CD4-positive, alpha-beta T cell treated with Interleukin-4 for 4 hours (primary cell): ENCODE data around the gene KLF16.
A peak's percentile ranks its signal among the peaks of the same experiment; 100 is the strongest.
"Not testable (repeated sequence)": the region's sequence is repeated elsewhere in the genome, so short reads cannot be mapped to it uniquely, and the experiment has no call there.

Experiments
- DNase-seq: peaks from one replicate; pipeline ENCODE4 v3.0.0-alpha.2; 2020

Gene KLF16

DNA sequence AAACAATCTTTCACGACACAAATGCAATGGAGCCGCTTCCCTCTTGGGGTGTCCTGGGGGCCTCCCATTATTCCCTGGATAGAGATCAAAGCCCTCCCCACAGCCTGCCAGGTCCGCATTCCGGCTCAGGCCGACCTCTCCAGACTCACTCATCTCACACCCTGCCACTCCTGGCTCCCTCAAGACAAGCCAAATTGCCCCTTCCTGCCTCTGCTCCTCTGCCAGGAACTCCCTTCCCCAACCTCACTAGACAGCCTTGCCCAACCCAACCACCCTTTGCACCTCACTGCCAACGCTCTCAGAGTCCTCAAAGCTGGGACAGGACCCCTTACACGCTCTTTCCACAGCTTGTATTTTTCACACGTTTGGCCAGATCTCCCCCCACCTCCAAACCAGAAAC, 20.4 kb upstream of the KLF16 start:
- no peak for DNase-seq

GRCh38 chr19:1882786-1883692, 19.7 kb upstream of the KLF16 start:
- no peak for DNase-seq

GRCh38 chr19:1882089-1882785, 18.9 kb upstream of the KLF16 start:
- peak; percentile 90 for DNase-seq

- not testable (repeated sequence) for DNase-seq
These were observed 18.2 kb upstream of the KLF16 start for GRCh38 chr19:1881393-1882088.

- no peak for DNase-seq
These were observed 17.4 kb upstream of the KLF16 start for GRCh38 chr19:1880611-1881392.

DNA sequence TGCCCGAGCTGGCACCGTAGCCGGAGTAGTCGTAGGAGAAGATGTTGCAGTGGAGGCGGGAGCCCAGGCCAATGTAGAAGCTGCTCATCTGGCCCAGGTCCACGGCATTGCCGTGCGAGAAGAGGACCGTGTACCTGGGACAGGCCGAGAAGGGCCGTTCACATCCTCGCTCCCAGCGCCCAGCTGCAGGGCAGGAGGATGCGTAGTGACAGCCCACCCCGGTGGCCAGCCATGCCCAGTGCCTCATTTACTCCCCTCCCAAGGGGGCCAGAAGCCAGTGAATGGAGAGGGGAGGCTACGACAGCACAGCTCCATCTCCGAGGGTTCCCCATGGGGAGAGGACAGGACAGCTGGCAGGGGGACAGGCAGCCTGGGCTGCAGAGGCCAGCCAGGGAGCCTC, 16.6 kb upstream of the KLF16 start:
- DNase-seq = not testable (repeated sequence)

DNA sequence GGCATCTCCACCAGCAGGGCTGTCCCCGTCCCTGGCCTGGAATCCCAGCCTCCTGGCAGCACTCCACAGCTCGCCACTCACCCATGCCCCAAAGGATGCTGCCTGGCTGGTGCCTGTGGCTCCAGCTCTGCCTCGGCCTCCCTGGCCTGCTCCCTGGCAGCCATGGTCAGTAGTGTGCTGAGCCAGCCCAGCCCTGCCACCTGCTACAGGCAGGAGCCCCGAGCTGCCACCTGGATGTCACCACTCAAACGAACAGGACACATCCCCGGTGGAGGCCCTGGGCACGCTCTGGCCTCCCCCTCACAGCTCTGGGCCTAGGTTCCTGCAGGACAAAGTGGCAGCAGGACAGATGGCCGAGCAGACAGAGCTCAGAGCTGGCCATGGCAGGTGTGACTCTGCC, 15.2 kb upstream of the KLF16 start:
- DNase-seq = not testable (repeated sequence)

GRCh38 chr19:1877280-1877660, 13.9 kb upstream of the KLF16 start:
- not testable (repeated sequence) for DNase-seq

DNA sequence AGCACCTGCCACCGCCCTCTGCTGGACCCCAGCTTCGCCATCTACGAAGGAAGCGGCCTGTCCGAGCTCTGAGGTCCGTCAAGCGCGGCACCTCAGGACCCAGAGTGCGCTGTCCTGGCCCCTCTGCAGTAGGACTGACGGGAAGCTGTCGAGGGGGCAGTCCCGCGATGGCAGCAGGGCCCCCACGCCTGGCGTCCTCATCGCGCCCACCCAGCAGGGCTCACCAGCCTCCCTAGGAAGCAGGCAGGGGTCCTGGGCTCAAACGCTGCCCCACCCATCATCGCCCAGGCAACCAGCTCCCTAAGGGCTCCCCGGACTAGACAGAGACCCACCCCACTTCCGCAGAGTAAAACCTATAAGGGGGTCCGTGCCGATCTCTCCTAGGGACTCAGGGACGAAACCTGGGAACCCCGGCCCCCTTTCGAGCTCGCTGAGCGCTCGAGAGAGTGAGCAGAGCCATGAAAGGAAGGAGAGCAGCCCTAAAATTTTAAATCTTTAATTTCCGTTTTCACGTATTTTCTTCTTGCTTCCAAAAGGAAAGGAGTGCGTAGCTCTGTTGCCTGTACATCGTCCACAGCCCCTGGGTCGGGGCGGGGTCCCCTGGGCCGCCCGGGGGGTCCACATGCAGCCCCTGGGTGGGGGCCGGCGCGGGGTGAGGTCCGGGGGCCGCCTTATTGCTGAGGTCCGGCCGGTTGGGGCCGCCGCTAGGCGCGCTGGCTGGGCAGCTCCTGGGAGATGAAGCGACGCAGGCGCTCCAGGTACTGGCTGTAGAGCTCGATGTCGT, 13.3 kb upstream of the KLF16 start:
- not testable (repeated sequence) for DNase-seq

- DNase-seq = peak; percentile 80
These were observed 12.5 kb upstream of the KLF16 start for GRCh38 chr19:1875646-1876495.

GRCh38 chr19:1875265-1875645, 11.9 kb upstream of the KLF16 start:
- not testable (repeated sequence) for DNase-seq

- peak; percentile 54 for DNase-seq
These were observed 11.3 kb upstream of the KLF16 start for GRCh38 chr19:1874554-1875185.

- DNase-seq = no peak
These were observed 10.4 kb upstream of the KLF16 start for GRCh38 chr19:1873524-1874473.

GRCh38 chr19:1872807-1873523, 9.6 kb upstream of the KLF16 start:
- DNase-seq = no peak

DNA sequence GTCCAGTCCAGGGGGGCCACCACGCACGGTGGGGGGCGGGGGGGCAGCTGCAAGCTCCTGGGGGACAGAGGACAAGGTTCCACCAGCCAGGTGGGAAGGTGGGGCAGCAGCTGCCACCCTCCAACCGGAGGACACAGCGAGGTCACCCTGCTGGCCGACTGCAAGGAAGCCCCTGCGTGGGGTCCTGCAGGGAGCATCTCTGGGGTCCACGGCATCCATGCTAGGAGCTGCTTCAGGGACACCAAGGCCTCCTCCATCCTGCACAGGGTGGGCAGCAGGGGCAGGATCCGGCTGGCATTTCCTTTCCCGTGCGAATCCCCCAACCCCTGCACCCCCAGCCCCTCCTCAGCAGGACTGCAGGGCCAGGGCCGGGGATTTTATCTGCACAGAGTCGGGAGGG, 8.3 kb upstream of the KLF16 start:
- no peak for DNase-seq

GRCh38 chr19:1871140-1871597, 7.8 kb upstream of the KLF16 start:
- no peak for DNase-seq

- no peak for DNase-seq
These were observed 5.6 kb upstream of the KLF16 start for GRCh38 chr19:1868971-1869370.

DNA sequence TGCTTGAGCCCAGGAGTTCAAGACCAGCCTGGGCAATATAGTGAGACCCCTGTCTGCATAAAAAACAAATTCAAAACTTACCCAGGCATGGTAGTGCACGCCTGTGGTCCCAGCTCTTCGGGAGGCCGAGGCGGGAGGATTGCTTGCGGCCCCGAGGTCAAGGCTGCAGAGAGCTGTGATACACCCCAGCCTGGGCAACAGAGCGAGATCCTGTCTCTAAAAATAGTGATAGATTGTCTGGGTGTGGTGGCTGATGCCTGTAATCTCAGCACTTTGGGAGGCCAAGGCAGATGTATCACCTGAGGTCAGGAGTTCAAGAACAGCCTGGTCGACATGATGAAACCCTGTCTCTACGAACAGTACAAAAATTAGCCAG, 4.0 kb upstream of the KLF16 start:
- DNase-seq = no peak
